Measurements from ENCODE around the gene TACC3.

- TF ChIP-seq CTCF (IDR thresholded peaks at IDR 0.05), result no peak
- TF ChIP-seq POLR2A (IDR thresholded peaks at IDR 0.05), result no peak
Measured at GRCh38 chr4:1741208-1741607, 19.9 kb downstream of the TACC3 start.

All from adrenal gland (tissue), 5 donors.